ENCODE results near the gene ZFAND3.
"Not testable (repeated sequence)": the region's sequence is repeated elsewhere in the genome, so short reads cannot be mapped to it uniquely, and the experiment has no call there.

Gene ZFAND3

DNA sequence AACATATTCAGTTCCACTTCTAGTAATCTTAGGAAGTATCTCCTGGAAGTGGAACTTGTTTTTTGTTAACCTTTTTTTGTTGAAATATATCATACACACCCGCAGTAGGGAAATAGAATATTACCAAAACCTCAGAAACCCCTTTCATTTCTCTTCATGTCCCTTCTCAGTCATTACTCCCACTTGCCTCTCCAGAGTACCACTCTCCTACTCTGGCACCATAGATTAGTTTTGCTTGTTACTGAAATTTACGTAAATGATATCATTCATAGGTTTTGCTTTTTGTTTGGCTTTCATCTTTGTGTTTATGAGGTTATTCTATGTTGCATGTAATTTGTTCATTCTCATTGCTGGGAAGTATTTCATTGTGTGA, 52.8 kb downstream of the ZFAND3 start:
- no peaks in the 10 kb centered on the region for H3K27me3 ChIP-seq (ENCODE audit: insufficient read depth, low read length)
- H3K4me3 ChIP-seq (ENCODE audit: low read length): no peak overlapping the region
- H3K4me1 ChIP-seq (ENCODE audit: insufficient read depth, low read length): peaks cover 23% of the 10 kb centered on the region
- H3K9ac ChIP-seq (ENCODE audit: low read depth, low read length): no peak overlapping the region
- H3K9me3 ChIP-seq (ENCODE audit: insufficient read depth, low read depth, low read length): no peaks in the 10 kb centered on the region
- no peaks in the 10 kb centered on the region for H3K36me3 ChIP-seq (ENCODE audit: insufficient read depth, low read depth, low read length)
- no peak overlapping the region for H3K27ac ChIP-seq (ENCODE audit: low read length)

DNA sequence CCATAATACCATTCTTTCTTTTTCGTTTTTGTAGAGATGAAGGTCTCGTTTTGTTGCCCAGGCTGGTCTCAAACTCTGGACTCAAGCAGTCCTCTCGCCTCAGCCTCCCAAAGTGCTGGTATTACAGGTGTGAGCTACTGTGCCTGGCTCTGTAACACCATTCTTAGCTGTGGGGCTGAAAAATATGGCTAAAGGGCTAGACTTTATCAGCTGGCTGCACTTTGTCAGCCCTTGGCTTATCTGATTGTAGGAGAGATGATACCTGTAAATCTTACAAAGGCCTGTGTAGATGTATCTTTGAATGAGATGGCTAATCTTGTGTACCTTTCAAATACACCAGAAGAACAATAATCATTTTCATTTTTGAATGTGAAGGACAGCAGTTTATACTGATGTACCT, 55.2 kb downstream of the ZFAND3 start:
- Histone ChIP-seq H3K27ac (ENCODE audit: low read length) (no peak overlapping the region), H3K4me3 (ENCODE audit: low read length) (no peak overlapping the region)

DNA sequence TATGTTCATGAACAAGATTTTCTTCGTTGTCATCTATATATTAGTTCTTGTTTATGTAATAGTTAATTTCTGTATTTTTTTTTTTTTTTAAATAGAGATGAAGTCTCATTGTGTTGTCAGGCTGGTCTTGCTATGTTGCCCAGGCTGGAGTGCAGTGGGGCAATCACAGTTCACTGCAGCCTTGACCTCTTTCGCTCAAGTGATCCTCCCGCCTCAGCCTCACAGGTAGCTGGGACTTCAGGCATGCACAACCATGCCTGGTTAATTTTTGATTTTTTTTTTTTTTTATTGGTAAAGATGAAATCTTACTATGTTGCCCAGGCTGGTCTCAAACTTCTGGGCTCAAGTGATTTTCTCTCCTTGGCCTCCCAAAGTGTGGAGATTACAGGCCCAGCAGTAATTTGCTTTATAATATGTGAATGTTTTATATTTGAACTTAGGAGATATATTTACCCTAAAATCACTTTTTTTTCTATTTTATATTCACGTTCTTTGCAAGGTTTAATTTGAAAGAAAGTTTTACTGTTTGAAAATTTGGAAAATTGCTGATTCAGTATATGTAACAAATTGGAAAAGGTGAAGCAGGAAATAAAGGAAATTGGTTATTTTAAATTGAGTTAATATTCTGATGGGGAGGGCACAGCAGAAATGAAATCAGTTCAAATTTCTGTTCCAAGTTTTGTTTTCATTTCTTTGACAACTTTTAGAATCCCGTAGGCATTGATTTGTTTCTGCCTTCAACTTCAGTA, 56.2 kb downstream of the ZFAND3 start:
- Histone ChIP-seq H3K4me1 (ENCODE audit: insufficient read depth, low read length) (peaks cover 14% of the 10 kb centered on the region), H3K27me3 (ENCODE audit: insufficient read depth, low read length) (no peaks in the 10 kb centered on the region), H3K27ac (ENCODE audit: low read length) (no peak overlapping the region), H3K4me3 (ENCODE audit: low read length) (no peak overlapping the region), H3K9ac (ENCODE audit: low read depth, low read length) (no peak overlapping the region), H3K36me3 (ENCODE audit: insufficient read depth, low read depth, low read length) (no peaks in the 10 kb centered on the region), H3K9me3 (ENCODE audit: insufficient read depth, low read depth, low read length) (no peaks in the 10 kb centered on the region)

More for the DNA sequence above, 55.2 kb downstream of the ZFAND3 start:
- no peaks in the 10 kb centered on the region for H3K9me3 ChIP-seq (ENCODE audit: insufficient read depth, low read depth, low read length)
- no peak overlapping the region for H3K9ac ChIP-seq (ENCODE audit: low read depth, low read length)
- no peaks in the 10 kb centered on the region for H3K27me3 ChIP-seq (ENCODE audit: insufficient read depth, low read length)
- H3K4me1 ChIP-seq (ENCODE audit: insufficient read depth, low read length): peaks cover 8% of the 10 kb centered on the region
- no peaks in the 10 kb centered on the region for H3K36me3 ChIP-seq (ENCODE audit: insufficient read depth, low read depth, low read length)

DNA sequence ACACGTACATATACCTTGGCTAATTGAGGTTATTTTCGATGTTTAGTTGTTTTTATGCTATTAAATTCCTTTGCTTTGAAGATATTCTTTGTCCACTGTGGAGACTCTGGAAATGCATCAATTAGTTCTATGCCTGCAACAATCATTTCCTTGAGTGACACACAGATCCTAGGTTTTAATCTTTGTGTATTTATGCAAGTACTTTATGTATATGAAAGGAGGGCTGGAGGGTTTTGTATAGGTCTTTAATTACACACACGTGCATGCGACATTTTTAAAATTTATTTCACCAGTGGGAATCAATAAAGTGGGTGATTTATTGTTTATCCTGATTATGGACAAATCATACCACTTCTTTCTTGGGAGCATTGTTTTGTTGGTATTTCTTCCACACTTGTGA, 57.3 kb downstream of the ZFAND3 start:
- H3K27ac ChIP-seq (ENCODE audit: low read length): no peak overlapping the region
- H3K9ac ChIP-seq (ENCODE audit: low read depth, low read length): no peak overlapping the region
- H3K4me1 ChIP-seq (ENCODE audit: insufficient read depth, low read length): peaks cover 21% of the 10 kb centered on the region
- H3K4me3 ChIP-seq (ENCODE audit: low read length): no peak overlapping the region
- H3K27me3 ChIP-seq (ENCODE audit: insufficient read depth, low read length): no peaks in the 10 kb centered on the region
- H3K36me3 ChIP-seq (ENCODE audit: insufficient read depth, low read depth, low read length): no peaks in the 10 kb centered on the region
- no peaks in the 10 kb centered on the region for H3K9me3 ChIP-seq (ENCODE audit: insufficient read depth, low read depth, low read length)

DNA sequence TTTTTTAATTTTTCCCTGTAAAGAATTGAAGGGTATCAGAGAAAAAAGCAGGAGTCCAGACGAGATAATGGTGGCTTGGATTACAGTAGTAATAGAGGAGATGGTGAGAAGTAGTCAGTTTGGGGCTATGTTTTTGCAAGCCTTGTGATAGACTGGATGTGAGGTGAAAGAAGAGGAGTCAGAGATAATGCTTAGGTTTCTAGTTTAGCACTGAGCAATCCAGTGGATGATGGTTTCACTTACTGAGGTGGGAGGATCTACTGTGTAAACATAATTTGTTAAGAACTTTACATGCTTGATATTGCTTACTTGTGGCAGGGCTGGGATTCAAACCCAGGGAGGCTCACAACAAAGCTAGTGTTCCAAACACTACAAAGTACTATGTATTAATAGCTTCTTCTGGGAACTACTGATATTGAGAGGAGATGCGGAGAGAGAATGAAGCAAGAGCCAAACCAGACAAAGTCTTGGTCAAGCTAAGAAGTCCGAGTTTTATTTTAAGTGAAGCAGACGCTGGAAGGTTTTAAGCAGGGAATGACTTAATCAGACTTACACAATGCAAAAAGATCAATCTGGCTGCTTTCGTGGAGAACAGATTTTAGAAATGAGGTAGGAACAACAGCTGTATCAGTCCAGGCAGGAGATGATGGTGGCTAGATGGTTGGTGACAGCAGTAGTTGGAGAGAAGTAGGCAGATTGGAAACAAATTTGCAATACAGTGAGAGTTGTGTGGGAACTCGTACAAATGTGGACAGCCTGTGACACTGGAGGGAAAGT, 58.0 kb downstream of the ZFAND3 start:
- Histone ChIP-seq H3K4me3 (ENCODE audit: low read length) (no peak overlapping the region), H3K9me3 (ENCODE audit: insufficient read depth, low read depth, low read length) (no peaks in the 10 kb centered on the region), H3K4me1 (ENCODE audit: insufficient read depth, low read length) (peaks cover 22% of the 10 kb centered on the region), H3K27me3 (ENCODE audit: insufficient read depth, low read length) (no peaks in the 10 kb centered on the region), H3K36me3 (ENCODE audit: insufficient read depth, low read depth, low read length) (no peaks in the 10 kb centered on the region), H3K27ac (ENCODE audit: low read length) (no peak overlapping the region), H3K9ac (ENCODE audit: low read depth, low read length) (no peak overlapping the region)

DNA sequence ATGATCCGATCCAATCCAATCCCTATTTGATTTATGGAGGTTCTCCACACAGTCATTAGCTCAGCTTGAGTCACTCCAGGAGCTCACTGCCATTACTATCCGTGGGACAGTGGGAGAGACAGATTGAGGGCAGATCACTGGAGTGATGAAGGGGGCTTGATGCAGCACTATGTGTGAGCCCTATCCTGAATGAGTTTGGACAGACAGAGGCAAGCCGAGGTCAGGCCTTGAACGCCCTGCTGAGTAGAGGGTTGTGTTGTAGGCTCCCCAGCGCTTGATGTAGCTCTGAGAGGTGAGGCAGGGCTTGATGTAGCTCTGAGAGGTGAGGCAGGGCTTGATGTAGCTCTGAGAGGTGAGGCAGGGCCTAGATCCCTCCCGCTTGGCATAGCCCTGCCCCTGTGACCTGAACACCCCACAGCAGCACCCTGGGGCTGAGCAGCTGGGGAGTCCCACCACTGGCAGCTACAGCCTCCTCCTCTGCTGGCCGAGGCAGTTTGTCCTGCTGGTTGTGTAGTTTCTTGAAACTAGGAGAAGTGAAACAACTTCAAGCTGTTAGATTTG, 58.7 kb downstream of the ZFAND3 start:
- no peak overlapping the region for H3K9ac ChIP-seq (ENCODE audit: low read depth, low read length)
- no peaks in the 10 kb centered on the region for H3K9me3 ChIP-seq (ENCODE audit: insufficient read depth, low read depth, low read length)
- H3K27me3 ChIP-seq (ENCODE audit: insufficient read depth, low read length): no peaks in the 10 kb centered on the region
- H3K36me3 ChIP-seq (ENCODE audit: insufficient read depth, low read depth, low read length): no peaks in the 10 kb centered on the region
- H3K27ac ChIP-seq (ENCODE audit: low read length): no peak overlapping the region
- H3K4me1 ChIP-seq (ENCODE audit: insufficient read depth, low read length): peaks cover 21% of the 10 kb centered on the region
- H3K4me3 ChIP-seq (ENCODE audit: low read length): no peak overlapping the region

DNA sequence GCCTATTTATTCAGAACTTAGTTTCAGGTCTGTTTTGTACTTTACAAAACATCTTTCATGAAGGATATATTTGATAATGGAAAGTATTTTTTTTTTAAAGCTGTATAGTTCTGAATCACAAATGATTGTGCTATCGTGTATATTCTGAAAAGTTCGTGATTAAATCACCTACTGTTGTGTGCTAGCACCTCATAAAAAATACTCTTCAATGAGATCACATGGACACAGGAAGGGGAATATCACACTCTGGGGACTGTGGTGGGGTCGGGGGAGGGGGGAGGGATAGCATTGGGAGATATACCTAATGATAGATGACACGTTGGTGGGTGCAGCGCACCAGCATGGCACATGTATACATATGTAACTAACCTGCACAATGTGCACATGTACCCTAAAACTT, 61.1 kb downstream of the ZFAND3 start:
- not testable (repeated sequence) for H3K9me3 ChIP-seq (ENCODE audit: insufficient read depth, low read depth, low read length); H3K9ac ChIP-seq (ENCODE audit: low read depth, low read length); H3K4me3 ChIP-seq (ENCODE audit: low read length); H3K27ac ChIP-seq (ENCODE audit: low read length); H3K27me3 ChIP-seq (ENCODE audit: insufficient read depth, low read length); H3K36me3 ChIP-seq (ENCODE audit: insufficient read depth, low read depth, low read length)
- H3K4me1 ChIP-seq (ENCODE audit: insufficient read depth, low read length): peaks cover 21% of the 10 kb centered on the region

DNA sequence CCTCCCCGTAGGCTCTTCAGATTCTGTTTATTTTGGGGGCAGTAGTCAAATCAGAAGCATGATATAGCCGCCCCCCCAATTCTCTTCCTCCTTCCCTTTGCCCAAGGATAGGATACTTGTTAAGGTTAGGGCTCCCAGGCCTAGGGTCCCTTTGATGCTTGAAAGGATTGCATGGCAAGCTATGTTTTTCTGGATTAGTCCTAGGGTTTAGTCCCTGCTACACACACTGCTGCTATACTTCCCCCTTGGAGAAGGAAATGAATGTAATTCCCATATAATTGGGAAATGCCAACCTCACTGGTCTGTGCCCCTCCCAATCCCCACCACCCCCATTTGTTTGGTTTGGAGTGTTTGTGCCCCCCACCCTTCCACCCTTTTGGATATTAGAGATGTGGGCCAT, 62.8 kb downstream of the ZFAND3 start:
- Histone ChIP-seq H3K4me1 (ENCODE audit: insufficient read depth, low read length) (peaks cover 21% of the 10 kb centered on the region), H3K27ac (ENCODE audit: low read length) (no peak overlapping the region)

DNA sequence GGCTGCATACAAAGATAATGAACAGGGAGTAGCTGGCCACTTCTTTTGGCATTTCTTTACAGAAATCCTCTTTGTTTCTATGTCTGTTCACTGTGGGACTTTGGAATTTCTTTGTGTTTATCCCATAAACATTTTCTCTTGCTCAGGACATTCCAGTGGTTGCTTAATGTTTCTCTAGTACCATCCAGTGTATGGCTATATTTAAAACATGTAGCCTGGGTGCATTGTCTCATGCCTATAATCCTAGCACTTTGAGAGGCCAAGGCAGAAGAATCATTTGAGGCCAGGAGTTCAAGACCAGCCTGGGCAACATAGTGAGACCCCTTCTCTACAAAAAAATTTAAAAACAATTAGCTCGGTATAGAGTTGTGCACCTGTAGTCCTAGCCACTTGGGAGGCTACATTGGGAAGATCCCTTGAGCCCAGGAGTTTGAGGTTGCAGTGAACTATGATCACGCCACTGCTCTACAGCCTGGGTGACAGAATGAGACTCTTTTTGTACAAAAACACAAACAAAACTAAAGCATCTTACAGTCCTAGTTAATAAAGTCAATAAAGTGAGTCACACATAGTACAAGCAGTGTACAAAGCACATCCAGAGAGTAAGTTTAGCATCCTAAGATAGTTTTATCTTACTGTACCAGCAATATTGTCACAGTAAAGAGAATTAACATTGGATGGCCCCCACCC, 63.3 kb downstream of the ZFAND3 start:
- H3K9me3 ChIP-seq (ENCODE audit: insufficient read depth, low read depth, low read length): no peaks in the 10 kb centered on the region
- no peak overlapping the region for H3K4me3 ChIP-seq (ENCODE audit: low read length)
- peaks cover 21% of the 10 kb centered on the region for H3K4me1 ChIP-seq (ENCODE audit: insufficient read depth, low read length)
- no peaks in the 10 kb centered on the region for H3K36me3 ChIP-seq (ENCODE audit: insufficient read depth, low read depth, low read length)
- no peak overlapping the region for H3K9ac ChIP-seq (ENCODE audit: low read depth, low read length)
- H3K27ac ChIP-seq (ENCODE audit: low read length): no peak overlapping the region
- no peaks in the 10 kb centered on the region for H3K27me3 ChIP-seq (ENCODE audit: insufficient read depth, low read length)

More for the DNA sequence above, 62.8 kb downstream of the ZFAND3 start:
- Histone ChIP-seq H3K9ac (ENCODE audit: low read depth, low read length) (no peak overlapping the region), H3K36me3 (ENCODE audit: insufficient read depth, low read depth, low read length) (no peaks in the 10 kb centered on the region), H3K27me3 (ENCODE audit: insufficient read depth, low read length) (no peaks in the 10 kb centered on the region), H3K9me3 (ENCODE audit: insufficient read depth, low read depth, low read length) (no peaks in the 10 kb centered on the region), H3K4me3 (ENCODE audit: low read length) (no peak overlapping the region)

DNA sequence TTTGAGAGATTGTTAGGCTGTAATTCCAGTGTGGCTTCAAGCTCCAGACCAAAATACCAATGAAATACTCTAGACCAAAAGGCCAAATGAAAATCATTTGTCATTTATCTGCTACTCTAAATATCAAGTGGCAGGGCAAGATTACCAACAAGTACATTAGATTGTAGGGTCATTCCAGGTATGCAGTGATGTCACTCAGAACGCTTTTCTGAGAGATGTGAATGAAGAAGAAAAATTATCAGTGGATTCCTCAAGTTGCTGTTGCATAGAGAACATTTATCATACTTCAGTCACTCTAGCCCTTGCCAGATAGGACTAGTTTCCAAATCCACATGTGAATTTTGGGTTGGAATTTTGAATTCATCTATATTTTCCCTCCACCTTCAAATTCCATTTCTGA, 65.0 kb downstream of the ZFAND3 start:
- no peak overlapping the region for H3K4me3 ChIP-seq (ENCODE audit: low read length)
- no peak overlapping the region for H3K27ac ChIP-seq (ENCODE audit: low read length)
- H3K27me3 ChIP-seq (ENCODE audit: insufficient read depth, low read length): no peaks in the 10 kb centered on the region
- peaks cover 21% of the 10 kb centered on the region for H3K4me1 ChIP-seq (ENCODE audit: insufficient read depth, low read length)
- H3K9ac ChIP-seq (ENCODE audit: low read depth, low read length): no peak overlapping the region
- no peaks in the 10 kb centered on the region for H3K9me3 ChIP-seq (ENCODE audit: insufficient read depth, low read depth, low read length)
- H3K36me3 ChIP-seq (ENCODE audit: insufficient read depth, low read depth, low read length): no peaks in the 10 kb centered on the region

DNA sequence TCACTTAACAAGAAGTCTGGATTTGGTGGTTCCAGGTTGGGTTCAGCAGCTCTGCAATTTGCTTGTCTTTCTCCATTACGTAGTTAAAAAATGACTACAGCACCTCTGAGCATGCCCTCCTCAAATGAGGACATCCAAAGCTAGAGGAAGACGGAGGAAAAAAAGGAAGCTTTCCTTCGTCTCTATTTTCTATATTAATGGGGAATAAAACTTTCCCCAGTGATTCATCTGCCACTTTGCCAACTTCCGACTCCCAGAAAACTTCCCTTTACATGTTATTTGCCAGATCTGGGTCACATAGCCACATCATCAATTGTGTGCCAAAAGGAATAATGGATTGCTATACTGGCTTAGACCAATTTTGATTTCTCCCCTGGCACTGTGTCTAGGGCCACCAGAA, 69.5 kb downstream of the ZFAND3 start:
- Histone ChIP-seq H3K36me3 (ENCODE audit: insufficient read depth, low read depth, low read length) (no peaks in the 10 kb centered on the region), H3K27ac (ENCODE audit: low read length) (no peak overlapping the region)

More for the DNA sequence above, 69.5 kb downstream of the ZFAND3 start:
- no peaks in the 10 kb centered on the region for H3K27me3 ChIP-seq (ENCODE audit: insufficient read depth, low read length)
- no peak overlapping the region for H3K9ac ChIP-seq (ENCODE audit: low read depth, low read length)
- H3K9me3 ChIP-seq (ENCODE audit: insufficient read depth, low read depth, low read length): no peaks in the 10 kb centered on the region
- H3K4me1 ChIP-seq (ENCODE audit: insufficient read depth, low read length): no peaks in the 10 kb centered on the region
- H3K4me3 ChIP-seq (ENCODE audit: low read length): no peak overlapping the region
